GM12872 (cell line): ENCODE measurements around the gene TES.

Experiments used
- TF ChIP-seq, protein P1 (sequence below): IDR thresholded peaks from 3 replicates; pipeline ENCODE4 v1.5.1; 2011; ENCODE audit warnings: low read depth, mild to moderate bottlenecking, low read length, moderate library complexity; ENCODE audit not compliant: insufficient read depth

TES gene

DNA sequence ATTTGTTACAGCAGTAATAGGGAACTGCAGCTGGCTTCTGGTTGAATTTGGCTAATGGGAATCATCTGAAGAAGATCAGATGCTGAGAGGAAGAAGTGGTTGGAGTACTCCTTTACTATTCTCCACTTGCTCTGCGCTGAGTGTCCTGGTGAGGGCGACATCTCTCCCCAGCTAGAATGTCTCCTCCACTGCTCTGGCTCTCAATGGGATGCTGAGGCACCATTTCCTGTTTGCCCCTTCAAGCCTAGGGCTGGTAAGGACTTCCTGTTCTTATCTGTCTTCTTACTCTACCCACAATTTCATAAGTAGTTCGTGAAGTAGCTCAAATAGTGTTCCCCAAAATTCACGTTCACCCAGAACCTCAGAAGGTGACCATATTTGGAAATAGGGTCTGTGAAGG lies 43.2 kb upstream of the TES start:
- TF ChIP-seq, protein P1, sequence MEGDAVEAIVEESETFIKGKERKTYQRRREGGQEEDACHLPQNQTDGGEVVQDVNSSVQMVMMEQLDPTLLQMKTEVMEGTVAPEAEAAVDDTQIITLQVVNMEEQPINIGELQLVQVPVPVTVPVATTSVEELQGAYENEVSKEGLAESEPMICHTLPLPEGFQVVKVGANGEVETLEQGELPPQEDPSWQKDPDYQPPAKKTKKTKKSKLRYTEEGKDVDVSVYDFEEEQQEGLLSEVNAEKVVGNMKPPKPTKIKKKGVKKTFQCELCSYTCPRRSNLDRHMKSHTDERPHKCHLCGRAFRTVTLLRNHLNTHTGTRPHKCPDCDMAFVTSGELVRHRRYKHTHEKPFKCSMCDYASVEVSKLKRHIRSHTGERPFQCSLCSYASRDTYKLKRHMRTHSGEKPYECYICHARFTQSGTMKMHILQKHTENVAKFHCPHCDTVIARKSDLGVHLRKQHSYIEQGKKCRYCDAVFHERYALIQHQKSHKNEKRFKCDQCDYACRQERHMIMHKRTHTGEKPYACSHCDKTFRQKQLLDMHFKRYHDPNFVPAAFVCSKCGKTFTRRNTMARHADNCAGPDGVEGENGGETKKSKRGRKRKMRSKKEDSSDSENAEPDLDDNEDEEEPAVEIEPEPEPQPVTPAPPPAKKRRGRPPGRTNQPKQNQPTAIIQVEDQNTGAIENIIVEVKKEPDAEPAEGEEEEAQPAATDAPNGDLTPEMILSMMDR = peak; percentile 45; the same call in 2 of the 3 replicates

DNA sequence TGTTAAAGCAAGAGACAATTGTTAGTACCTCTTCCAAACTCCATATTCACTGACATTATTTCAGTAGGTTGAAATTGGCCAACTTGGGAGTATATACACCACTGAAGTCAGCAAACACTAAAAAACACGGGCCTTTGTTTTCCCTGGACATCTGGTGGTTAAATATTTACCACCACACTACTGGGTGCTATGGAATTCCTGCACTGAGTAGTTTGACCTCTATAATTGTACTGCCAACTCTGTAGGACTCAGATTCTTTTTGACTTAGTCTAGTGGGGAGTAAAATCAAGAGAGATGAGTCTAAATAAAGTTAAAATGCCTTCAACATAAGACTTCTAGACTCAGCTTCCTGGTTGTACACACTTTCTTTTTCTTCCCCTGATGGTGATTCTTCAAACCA lies 41.3 kb upstream of the TES start:
- TF ChIP-seq, protein P1 = no peak

DNA sequence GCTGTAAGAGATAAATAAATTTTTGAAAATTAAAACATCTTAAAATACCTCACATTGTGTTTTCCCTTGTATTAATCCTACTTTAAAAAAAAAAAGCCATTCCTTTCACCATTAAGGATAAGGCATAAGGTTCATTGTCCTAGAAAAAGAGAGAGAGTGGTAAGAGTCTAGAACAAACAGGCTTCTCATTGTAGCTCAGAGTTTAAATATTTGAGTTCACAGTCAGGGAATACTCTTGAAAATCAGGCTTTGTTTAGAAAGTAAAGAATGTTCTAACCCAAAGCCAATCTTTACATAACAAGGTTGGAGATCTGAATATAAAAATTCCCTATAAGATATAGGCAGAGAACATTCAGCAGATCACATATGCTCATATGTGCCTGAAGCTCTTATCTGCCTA lies 40.2 kb upstream of the TES start:
- TF ChIP-seq, protein P1 = no peak

DNA sequence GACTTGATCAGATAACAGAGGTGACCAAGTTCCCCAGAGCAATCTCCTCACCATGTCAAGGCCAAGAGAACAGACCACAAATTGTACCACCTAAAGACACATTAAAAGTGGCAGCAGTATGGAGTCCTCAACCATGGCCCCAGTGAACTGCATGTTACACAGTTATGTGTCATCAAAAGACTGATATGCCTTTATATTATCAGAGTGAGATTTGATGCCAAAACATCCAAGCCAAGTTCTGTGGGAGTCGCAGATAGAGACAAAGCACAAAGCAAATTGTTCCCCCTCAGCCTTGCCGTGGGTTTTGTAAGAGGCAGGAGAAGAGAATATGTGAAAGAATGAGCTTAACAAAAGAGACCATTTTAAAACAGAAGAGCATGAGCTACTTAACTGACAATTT lies 39.2 kb upstream of the TES start:
- TF ChIP-seq, protein P1 = no peak

DNA sequence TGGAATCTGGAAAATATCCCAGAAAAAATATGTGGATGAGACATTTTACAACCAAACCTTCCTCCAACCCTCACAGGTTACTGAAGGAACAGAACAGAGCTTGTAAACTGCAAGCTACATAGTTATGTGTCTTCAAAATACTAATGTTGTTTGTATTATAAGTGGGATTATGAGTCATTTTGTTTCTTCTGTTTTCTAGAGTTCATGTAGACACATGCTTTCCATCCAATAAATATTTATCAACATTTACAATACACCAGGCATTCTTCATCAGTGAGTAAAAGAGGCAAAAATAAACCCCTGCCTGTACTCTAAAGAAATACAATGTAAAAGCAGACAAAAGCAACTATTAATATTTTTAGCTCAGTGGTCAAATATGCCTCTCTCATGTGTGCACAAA lies 38.0 kb upstream of the TES start:
- TF ChIP-seq, protein P1 = no peak

DNA sequence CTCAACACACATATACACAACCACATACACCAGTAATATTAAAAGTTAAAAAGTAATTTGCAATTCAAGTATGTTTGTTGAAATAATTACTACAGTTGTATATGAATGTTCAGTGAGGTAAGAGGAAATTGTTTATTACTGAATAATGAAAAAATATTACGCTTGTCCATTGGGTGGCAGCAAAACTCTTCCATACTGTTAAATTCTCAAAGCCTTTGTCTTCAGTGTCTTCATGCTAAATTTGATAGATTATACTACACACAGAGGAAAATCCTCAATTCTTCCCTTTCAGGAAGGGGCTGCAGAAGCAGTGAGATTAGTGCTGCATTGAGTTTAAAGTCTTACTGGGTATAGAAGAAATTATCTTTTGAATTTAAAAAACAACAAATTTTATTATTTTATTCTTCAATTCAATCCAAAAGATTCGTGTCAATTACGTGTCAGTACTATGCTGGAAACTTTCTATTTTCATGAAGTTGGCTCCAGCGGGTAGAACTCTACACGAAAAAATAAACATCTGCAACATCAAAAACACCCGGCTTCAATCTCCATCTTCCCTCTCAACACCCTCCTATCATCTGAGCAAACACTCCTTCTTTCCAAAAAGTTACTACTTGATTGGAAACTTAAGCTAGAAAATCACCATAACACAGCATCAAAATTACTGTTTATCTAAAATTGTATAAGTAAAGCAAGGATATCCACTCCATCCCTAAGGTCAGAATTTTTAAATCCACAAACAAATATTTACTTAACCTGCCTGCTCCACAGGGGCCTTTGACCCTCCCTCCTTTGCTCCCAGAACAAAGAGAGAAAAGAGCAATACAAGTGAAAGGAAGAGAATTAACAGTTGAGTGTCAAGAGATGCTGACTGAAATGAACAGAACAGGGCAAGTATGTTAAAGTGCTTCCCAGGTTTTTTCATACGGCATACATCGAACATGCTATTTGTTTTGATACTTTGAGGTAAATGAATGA lies 37.0 kb upstream of the TES start:
- TF ChIP-seq, protein P1 = peak; percentile 30; the same call in 1 of the 3 replicates

DNA sequence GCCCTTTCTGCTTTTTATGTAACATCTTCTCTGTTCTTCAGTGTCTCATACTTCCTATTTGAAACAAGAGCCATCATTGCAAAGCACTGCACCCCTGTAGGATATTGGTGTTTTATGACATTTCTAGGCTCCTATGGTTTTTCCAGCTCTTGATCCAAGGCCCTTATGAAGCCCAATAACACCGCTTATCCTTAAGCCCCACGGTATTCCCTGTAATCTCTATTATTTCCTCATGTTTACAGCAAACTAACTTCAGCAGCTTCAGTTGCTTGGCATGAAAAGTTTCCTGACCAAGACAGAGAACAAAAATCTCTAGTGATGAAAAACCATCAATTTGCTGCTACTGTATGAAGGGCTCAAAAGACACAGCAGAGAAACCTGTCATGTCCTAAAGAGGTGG lies 34.1 kb upstream of the TES start:
- TF ChIP-seq, protein P1 = no peak
